GM21825 (cell line): ENCODE data around the gene LRRC55.
"Not testable (repeated sequence)": the region's sequence is repeated elsewhere in the genome, so short reads cannot be mapped to it uniquely, and the experiment has no call there.

Experiments
- ATAC-seq: cut with Tn5 transposase; IDR thresholded peaks from one replicate; pipeline ENCODE4 v1.9.1; 2021; ENCODE audit warnings: mild to moderate bottlenecking, moderate library complexity; ENCODE audit not compliant: unreplicated experiment

LRRC55 gene

GRCh38 chr11:57160665-57161064 lies 21.1 kb upstream of the LRRC55 start:
- no peak for ATAC-seq

- no peak for ATAC-seq
These were observed 20.4 kb upstream of the LRRC55 start for GRCh38 chr11:57161351-57161750.

- no peak for ATAC-seq
These were observed 19.4 kb upstream of the LRRC55 start for GRCh38 chr11:57162179-57162898.

- no peak for ATAC-seq
These were observed 18.4 kb upstream of the LRRC55 start for GRCh38 chr11:57163160-57163868.

- no peak for ATAC-seq
These were observed 17.4 kb upstream of the LRRC55 start for GRCh38 chr11:57164317-57164716.

- no peak for ATAC-seq
These were observed 14.5 kb upstream of the LRRC55 start for GRCh38 chr11:57167125-57167846.

GRCh38 chr11:57169732-57170313 lies 11.9 kb upstream of the LRRC55 start:
- ATAC-seq = not testable (repeated sequence)

GRCh38 chr11:57172031-57172430 lies 9.7 kb upstream of the LRRC55 start:
- ATAC-seq = no peak

GRCh38 chr11:57174656-57175055 lies 7.1 kb upstream of the LRRC55 start:
- ATAC-seq = no peak

- no peak for ATAC-seq
These were observed 6.3 kb upstream of the LRRC55 start for GRCh38 chr11:57175478-57175877.

GRCh38 chr11:57178334-57178733 lies 3.4 kb upstream of the LRRC55 start:
- ATAC-seq = no peak

GRCh38 chr11:57179681-57180080 lies 2.1 kb upstream of the LRRC55 start:
- ATAC-seq = no peak

- ATAC-seq = no peak
These were observed 1.6 kb upstream of the LRRC55 start for GRCh38 chr11:57180081-57180561.

- ATAC-seq = no peak
These were observed 789 bp upstream of the LRRC55 start for GRCh38 chr11:57180964-57181363.

GRCh38 chr11:57182896-57183295 lies 1.1 kb downstream of the LRRC55 start:
- ATAC-seq = no peak

- no peak for ATAC-seq
These were observed 8.8 kb downstream of the LRRC55 start for GRCh38 chr11:57190548-57190947.

- ATAC-seq = no peak
These were observed 9.8 kb downstream of the LRRC55 start for GRCh38 chr11:57191311-57192219.

- no peak for ATAC-seq
These were observed 10.6 kb downstream of the LRRC55 start for GRCh38 chr11:57192316-57192715.

- ATAC-seq = no peak
These were observed 14.8 kb downstream of the LRRC55 start for GRCh38 chr11:57196596-57196995.

- no peak for ATAC-seq
These were observed 16.0 kb downstream of the LRRC55 start for GRCh38 chr11:57197762-57198161.
